ENCODE results near the gene APOBEC3B.
"Not testable (repeated sequence)": the region's sequence is repeated elsewhere in the genome, so short reads cannot be mapped to it uniquely, and the experiment has no call there.

Gene APOBEC3B

DNA sequence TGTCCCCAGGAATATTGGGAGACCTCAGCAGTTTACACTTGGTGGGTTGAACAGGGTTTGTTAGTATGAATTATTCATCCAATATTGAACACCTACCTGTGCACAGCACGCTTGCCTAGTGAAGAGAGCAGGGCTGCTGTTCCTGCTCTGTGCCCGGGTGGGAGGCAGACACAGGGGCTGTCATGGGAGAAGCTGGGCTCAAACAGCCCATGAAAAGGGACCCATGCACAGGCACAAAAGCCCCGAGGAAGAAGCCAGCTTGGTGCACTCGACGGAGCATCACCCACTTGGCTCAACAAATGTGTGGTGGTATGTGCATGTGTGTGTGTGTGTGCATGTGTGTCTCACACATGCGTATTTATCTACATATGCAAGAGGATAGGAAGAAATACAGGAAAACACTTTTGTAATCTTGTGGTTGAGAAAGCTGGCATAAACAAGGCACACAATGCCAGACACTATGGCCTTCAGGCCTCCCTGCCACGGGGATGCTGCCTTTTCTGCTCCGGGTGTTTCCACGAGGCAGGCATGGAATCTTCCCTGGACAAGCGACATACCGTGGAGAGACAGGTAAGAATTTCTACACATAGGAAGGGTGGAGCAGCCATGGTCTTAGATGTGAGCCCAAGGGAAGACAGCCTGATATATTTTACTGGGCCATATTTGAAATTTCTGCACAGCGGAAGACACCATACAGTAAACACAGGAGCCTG lies 29.7 kb upstream of the APOBEC3B start:
- DNase-seq, result no peak

DNA sequence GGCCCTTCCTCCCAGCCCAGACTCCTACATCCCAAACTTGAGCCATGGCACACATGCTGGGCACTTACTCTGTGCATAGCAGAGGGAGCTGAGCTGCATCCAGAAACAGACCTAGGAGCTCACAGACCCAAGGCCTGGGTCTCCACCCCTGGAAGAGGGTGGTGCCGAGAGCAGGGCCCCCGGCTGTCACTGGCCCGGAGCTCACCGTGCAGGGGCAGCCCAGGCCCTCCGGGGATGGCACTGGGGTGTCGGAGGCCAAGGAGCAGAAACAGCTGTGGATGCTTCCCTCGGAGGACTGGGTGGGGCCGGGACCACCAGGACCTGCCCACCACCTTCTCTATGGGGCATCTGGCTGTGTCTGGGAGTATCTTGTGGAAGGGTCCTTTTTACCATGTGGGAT lies 29.1 kb upstream of the APOBEC3B start:
- no peak for DNase-seq

DNA sequence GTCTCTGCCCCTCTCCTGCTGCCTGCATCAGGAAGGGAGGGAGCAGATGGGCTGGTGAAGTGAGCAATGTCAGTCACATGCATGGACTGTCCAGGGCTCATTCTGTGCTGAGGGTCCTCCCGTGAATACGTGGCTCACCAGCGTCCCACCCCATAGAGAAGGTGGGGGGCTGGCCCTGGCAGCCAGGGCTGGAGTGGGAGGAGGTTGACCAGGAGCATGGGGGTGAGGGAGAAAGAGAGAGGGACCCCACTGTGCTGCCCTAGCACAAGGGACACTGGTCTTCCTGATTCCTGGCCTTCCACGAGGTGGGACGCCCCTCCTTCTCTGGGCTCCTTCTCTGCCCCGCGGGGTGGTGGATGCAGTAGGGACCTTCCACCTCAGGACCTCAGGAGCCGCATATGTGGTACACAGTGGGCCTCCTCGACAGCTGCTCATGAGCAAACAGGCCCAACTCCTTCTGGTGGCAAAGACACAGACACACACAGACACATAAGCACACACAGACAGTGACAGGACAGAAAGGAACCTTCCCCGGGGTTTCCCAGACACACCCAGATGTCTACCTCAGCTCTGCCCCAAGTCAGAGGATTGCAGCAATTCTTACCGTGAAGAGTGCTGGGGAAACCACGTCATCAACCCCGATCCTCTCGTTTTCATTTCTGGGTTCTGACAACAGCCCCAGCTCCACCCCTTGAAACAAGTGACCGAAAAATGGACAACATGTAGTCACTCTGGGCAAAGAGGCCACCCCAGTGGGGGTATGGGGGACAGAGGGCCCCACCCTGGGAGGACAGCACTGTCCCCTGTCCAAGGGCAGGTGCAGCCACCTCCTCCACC lies 28.4 kb upstream of the APOBEC3B start:
- no peak for DNase-seq

- no peak for DNase-seq
Observed at GRCh38 chr22:38954414-38955043, 27.6 kb upstream of the APOBEC3B start.

- DNase-seq, result no peak
Observed at GRCh38 chr22:38955250-38955905, 26.8 kb upstream of the APOBEC3B start.

- no peak for DNase-seq
Observed at GRCh38 chr22:38955926-38956325, 26.2 kb upstream of the APOBEC3B start.

- no peak for DNase-seq
Observed at GRCh38 chr22:38956551-38956950, 25.6 kb upstream of the APOBEC3B start.

GRCh38 chr22:38957046-38957770 lies 24.9 kb upstream of the APOBEC3B start, which contains the start of gene APOBEC3A:
Gene APOBEC3A (plus strand): TSS chr22:38957609. CDS start chr22:38957692, 83 bp downstream.
- DNase-seq, result no peak

DNA sequence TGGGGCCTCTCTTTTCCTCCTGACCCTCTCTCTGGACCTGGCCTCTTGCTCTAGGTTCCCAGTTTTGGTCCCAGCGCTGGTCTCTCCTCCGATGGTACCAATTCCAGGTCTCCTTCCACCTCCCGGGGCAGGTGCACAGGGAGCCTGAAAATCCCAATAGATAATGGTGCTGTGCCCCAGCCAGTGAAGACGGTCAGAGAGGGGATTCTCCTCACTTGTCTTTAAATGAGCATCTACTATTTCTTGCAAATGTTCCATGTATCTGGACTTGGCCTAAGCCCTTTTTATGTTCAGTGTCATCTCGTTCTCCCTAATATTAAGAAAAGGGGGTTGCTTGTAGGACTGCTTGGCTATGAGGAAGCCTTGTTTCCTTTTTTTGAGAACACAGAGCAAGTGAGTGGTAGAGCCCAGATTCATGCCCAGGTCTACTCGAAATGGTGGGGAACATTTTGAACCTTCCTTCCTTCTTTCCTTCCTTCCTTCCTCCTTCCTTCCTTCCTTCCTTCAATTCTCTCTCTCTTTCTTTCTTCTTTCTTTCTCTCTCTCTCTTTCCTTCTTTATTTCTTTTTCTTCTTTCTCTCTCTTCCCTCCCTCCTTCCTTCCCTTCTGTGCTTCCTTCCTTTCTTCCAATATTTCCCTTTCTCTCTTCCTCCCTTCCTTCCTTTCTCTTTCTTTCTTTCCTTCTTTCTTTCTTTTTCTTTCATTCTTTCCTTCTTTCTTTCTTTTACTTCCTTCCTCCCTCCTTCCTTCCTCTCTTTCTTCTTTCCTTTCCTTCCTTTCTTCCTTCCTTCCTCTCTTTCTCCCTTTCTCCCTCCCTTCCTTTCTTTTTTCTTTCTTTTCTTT lies 24.1 kb upstream of the APOBEC3B start:
- no peak for DNase-seq

GRCh38 chr22:38958651-38958943 lies 23.6 kb upstream of the APOBEC3B start:
- not testable (repeated sequence) for DNase-seq

DNA sequence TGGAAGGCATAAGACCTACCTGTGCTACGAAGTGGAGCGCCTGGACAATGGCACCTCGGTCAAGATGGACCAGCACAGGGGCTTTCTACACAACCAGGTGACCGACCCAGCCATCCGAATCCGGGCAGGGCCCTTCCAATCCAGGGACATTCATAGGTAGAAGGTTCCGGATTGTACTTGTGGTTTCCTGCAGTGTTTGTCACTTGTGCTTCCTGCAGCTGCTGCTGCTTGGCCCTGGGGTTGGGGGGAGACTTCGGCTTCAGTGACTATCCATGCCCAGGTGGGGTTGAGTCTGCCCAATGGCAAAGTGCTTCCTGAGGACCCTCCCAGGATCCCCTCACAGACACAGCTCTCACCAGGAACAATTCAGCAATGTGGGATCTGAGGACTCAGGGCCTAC lies 22.6 kb upstream of the APOBEC3B start:
- no peak for DNase-seq

DNA sequence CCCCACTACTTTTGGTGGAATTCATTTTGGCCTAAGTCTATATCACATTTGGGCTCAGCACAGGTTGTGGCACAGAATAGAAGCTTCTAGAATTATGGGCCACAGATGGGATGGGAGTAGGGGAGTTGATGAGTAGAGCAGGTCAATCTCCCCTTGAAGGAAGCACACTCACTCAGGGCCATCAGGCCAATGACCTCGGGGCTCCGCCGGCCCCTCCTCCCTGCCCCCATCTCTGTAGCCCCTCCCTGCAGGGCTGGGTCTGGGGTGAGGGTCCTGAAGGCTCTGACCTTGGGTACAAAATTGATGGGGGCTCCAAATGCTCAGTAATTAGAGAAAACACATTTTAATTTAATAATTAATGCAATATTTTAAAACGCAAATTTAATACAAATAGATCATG lies 21.5 kb upstream of the APOBEC3B start:
- DNase-seq, result not testable (repeated sequence)

- not testable (repeated sequence) for DNase-seq
Observed at GRCh38 chr22:38963291-38963738, 18.8 kb upstream of the APOBEC3B start.

DNA sequence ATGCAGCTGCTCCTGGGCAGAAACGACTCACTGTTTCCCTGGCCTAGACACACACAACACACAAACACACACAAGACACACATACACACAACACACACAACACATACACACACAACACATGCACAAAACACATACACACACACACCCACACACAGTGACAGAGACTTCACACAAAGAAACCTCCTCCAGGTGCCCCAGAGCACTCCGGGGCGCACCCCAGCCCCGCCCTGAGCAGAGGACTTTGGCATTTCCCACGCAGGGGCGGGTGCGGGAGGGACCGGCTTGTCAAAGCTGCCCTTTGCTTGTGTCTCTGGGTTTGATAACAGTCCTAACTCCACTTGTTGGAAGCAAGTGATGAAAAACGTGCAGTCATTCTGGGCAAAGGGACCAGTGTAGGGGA lies 18.3 kb upstream of the APOBEC3B start:
- no peak for DNase-seq

DNA sequence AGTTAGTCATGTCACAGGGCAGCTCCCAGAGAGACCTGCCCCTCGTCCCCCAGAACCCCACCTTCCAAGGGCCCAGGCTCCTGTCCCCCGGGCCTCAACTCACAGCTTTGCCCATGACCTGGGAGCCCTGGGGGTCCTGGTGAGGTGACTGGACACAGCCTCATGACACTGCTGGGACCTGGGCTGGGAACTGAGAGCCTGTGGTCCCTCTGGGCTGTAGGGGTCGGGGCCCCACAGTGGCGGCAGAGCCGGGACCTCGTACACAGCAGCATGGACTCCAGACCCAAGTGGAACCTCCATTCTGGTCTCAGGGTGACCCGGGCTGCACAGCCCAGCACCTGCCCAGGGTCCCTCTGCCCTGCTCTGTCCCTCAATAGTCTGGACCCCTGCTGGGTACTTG lies 17.8 kb upstream of the APOBEC3B start:
- DNase-seq, result no peak

GRCh38 chr22:38964989-38965388 lies 17.2 kb upstream of the APOBEC3B start:
- DNase-seq, result no peak

- no peak for DNase-seq
Observed at GRCh38 chr22:38965614-38966379, 16.4 kb upstream of the APOBEC3B start.

- no peak for DNase-seq
Observed at GRCh38 chr22:38966380-38966702, 15.8 kb upstream of the APOBEC3B start.

- no peak for DNase-seq
Observed at GRCh38 chr22:38966942-38967341, 15.2 kb upstream of the APOBEC3B start.

- no peak for DNase-seq
Observed at GRCh38 chr22:38967451-38968450, 14.4 kb upstream of the APOBEC3B start.
